ENCODE data around the gene HOXD4. TPM values are rescaled to one million over a fixed set of nuclear protein-coding genes. Genes with fewer than 3 reads are reported as not detected.

HOXD4 gene
- polyA plus RNA-seq, 1 donor from 2014 or later = not detected

DNA sequence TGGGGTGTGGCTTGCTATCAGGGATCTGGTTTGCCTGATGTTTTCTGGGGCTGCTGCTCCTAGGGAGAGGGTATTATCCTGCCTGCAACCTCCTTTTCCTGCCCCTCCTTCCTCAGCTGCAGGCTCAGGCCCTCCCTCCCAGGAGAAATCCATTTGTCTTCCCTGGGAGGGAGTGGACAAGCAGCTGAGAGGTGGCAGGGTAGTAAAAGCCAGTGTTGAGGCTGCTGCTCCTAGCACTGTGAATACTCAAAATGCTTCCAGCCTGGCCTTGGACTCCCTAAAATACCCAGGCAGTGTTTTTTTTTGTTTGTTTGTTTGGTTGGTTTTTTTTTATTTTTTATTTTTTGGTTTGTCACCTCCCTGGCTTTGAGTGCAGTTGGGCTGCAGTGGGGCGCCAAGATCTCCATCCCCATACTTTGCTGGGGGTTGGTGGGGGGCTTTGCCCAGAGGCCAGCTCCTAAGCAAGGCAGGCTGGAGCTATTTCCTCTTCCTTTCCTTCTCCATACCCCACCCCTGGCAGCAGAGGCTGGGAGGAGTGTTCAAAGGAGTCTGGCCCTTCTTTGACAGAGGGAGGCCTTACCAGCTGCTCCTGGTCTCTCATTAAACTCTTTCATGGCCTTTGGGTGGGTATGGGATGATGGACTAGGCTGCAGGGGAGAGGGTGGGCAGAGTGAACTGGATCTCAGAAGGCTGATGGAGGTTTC, 19.4 kb downstream of the HOXD4 start:
- Mint-ChIP-seq H3K36me3 (peaks cover 2% of the 10 kb centered on the region), H3K4me1 (peaks cover 2 to 7% (median 3%) of the 10 kb centered on the region in 3 donors), H3K27ac (no peak overlapping the region), H3K4me3 (no peak overlapping the region), H3K27me3 (peaks cover 63% of the 10 kb centered on the region), H3K9me3 (peaks cover 0 to 9% (median 2%) of the 10 kb centered on the region in 3 donors)

DNA sequence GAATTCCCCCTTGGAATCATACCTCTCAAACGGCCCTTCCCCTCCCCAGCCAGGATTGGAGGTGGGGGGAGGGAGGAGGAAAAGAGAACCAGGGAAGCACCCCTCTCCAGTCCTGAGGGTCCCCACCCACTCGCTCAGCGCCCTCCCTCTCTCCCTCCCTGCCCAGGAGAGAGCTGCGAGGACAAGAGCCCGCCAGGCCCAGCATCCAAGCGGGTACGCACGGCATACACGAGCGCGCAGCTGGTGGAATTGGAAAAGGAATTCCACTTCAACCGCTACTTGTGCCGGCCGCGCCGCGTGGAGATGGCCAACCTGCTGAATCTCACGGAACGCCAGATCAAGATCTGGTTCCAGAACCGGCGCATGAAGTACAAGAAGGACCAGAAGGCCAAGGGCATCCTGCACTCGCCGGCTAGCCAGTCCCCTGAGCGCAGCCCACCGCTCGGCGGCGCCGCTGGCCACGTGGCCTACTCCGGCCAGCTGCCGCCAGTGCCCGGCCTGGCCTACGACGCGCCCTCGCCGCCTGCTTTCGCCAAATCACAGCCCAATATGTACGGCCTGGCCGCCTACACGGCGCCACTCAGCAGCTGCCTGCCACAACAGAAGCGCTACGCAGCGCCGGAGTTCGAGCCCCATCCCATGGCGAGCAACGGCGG, 20.1 kb downstream of the HOXD4 start:
- H3K4me3 Mint-ChIP-seq = no peak overlapping the region
- H3K9me3 Mint-ChIP-seq = peaks cover 0 to 9% (median 2%) of the 10 kb centered on the region in 3 donors
- H3K4me1 Mint-ChIP-seq = peaks cover 2 to 7% (median 3%) of the 10 kb centered on the region in 3 donors
- H3K27ac Mint-ChIP-seq = peak overlapping the region in 1 of 3 donors; percentile 1
- peaks cover 64% of the 10 kb centered on the region for H3K27me3 Mint-ChIP-seq
- H3K36me3 Mint-ChIP-seq = peaks cover 2% of the 10 kb centered on the region

DNA sequence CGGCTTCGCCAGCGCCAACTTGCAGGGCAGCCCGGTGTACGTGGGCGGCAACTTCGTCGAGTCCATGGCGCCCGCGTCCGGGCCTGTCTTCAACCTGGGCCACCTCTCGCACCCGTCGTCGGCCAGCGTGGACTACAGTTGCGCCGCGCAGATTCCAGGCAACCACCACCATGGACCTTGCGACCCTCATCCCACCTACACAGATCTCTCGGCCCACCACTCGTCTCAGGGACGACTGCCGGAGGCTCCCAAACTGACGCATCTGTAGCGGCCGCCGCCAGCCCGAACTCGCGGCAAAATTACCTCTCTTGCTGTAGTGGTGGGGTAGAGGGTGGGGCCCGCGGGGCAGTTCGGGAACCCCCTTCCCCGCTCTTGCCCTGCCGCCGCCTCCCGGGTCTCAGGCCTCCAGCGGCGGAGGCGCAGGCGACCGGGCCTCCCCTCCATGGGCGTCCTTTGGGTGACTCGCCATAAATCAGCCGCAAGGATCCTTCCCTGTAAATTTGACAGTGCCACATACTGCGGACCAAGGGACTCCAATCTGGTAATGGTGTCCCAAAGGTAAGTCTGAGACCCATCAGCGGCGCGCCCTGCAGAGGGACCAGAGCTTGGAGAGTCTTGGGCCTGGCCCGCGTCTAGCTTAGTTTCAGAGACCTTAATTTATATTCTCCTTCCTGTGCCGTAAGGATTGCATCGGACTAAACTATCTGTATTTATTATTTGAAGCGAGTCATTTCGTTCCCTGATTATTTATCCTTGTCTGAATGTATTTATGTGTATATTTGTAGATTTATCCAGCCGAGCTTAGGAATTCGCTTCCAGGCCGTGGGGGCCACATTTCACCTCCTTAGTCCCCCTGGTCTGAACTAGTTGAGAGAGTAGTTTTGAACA, 20.9 kb downstream of the HOXD4 start:
- Mint-ChIP-seq H3K9me3 (peaks cover 0 to 9% (median 2%) of the 10 kb centered on the region in 3 donors), H3K27me3 (peaks cover 65% of the 10 kb centered on the region), H3K4me3 (peak overlapping the region in 1 of 4 donors; percentile 59), H3K4me1 (peaks cover 2 to 7% (median 3%) of the 10 kb centered on the region in 3 donors), H3K27ac (peak overlapping the region in 2 of 3 donors; percentile 1 to 59), H3K36me3 (peaks cover 2% of the 10 kb centered on the region)

DNA sequence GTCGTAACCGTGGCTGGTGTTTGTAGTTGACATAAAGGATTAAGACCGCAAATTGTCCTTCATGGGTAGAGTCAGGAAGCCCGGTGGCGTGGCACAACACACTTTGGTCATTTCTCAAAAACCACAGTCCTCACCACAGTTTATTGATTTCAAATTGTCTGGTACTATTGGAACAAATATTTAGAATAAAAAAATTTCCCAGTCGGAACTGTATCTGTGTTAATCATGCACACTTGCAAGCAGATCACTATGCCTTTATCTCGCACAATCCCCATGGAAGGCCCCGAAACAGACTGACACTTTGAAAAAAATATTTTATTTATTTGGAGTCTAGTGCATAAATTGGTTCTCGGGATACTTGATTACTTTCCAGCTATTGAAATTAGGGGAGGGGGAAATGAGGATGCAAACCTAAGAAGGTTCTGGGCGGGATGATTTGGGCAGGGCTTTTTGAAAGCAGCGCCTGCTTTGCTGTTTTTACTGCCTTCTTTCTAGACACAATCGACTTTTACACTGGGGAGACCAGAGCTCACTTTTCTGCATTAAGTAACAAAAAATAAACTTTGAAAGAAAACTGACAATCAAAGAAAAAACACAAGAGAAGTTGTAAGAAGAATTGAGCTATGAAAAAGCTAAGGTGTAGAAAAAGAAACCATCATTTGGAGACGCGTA, 21.7 kb downstream of the HOXD4 start:
- Mint-ChIP-seq H3K4me3 (peak overlapping the region in 2 of 4 donors; percentile 33 to 59), H3K4me1 (peaks cover 2 to 7% (median 3%) of the 10 kb centered on the region in 3 donors), H3K36me3 (peaks cover 2% of the 10 kb centered on the region), H3K9me3 (peaks cover 0 to 9% (median 0%) of the 10 kb centered on the region in 3 donors), H3K27me3 (peaks cover 72% of the 10 kb centered on the region), H3K27ac (peak overlapping the region in 1 of 3 donors; percentile 1)

DNA sequence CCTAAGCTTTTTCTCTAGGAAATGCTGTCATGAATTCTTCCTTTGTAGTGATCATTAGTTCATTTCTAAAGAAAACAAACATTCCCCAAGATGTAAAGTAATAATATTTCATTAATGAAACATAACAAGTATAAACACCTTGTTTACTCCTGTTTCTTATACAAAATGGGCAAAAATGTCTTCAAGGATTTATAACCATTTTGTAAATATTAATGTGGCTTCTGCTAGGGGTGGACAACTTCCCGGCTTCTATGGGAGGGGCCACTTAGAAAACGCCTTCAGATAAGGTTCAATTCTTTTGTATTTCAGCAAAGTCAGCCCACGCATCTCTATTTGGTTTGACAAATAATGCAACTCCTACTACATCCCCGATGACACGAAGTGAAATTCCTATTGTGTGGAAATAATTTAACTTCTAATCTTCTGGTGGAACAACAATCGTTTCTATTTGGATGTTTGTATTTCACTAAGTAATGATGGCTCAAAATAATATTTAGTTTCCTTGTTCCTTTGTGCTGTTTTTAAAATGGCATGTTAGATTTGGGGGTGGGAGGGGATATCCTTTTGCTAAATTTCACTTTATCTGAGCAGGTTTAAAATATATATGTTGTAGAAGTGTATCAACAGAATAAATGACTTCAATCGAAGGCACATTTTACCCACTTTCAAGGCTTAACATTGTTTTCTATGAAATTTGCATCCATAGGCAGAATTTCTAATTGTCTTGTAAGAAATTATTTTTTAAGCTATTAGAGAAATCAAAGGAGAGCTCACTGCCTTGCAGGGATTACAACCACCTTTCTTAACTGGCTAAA, 22.4 kb downstream of the HOXD4 start:
- Mint-ChIP-seq H3K4me1 (peaks cover 2 to 7% (median 5%) of the 10 kb centered on the region in 3 donors), H3K9me3 (peaks cover 0 to 9% (median 0%) of the 10 kb centered on the region in 3 donors), H3K27ac (peak overlapping the region in 1 of 3 donors; percentile 70), H3K27me3 (peaks cover 75% of the 10 kb centered on the region), H3K4me3 (peak overlapping the region in 2 of 4 donors; percentile 33 to 41), H3K36me3 (peaks cover 2% of the 10 kb centered on the region)

DNA sequence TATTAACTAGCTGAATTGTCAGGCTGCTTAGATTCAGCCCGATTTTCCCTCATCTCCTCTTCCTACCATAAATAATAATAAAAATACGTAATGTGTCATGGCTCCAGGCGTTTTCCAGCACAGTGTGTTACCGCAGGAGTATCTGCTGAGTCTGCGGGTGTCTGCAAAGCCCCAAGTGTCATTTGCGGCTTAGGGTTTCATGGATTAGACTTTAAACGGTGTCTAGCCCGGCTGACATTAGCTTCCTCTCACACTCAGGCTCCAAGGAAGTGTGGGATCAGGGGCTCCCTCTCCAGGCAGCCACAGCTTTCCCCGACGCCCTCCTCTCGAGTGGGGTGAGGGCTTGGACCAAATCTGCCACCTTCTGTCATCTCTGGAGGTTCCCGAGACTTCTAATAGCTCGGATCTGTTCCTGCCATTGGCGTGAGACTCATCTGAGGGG, 23.1 kb downstream of the HOXD4 start:
- Mint-ChIP-seq H3K27me3 (peaks cover 72% of the 10 kb centered on the region), H3K27ac (peak overlapping the region in 2 of 3 donors; percentile 39 to 70), H3K4me1 (peaks cover 2 to 7% (median 5%) of the 10 kb centered on the region in 3 donors), H3K36me3 (peaks cover 2% of the 10 kb centered on the region), H3K4me3 (peak overlapping the region in 1 of 4 donors; percentile 54), H3K9me3 (peaks cover 0 to 9% (median 0%) of the 10 kb centered on the region in 3 donors)

DNA sequence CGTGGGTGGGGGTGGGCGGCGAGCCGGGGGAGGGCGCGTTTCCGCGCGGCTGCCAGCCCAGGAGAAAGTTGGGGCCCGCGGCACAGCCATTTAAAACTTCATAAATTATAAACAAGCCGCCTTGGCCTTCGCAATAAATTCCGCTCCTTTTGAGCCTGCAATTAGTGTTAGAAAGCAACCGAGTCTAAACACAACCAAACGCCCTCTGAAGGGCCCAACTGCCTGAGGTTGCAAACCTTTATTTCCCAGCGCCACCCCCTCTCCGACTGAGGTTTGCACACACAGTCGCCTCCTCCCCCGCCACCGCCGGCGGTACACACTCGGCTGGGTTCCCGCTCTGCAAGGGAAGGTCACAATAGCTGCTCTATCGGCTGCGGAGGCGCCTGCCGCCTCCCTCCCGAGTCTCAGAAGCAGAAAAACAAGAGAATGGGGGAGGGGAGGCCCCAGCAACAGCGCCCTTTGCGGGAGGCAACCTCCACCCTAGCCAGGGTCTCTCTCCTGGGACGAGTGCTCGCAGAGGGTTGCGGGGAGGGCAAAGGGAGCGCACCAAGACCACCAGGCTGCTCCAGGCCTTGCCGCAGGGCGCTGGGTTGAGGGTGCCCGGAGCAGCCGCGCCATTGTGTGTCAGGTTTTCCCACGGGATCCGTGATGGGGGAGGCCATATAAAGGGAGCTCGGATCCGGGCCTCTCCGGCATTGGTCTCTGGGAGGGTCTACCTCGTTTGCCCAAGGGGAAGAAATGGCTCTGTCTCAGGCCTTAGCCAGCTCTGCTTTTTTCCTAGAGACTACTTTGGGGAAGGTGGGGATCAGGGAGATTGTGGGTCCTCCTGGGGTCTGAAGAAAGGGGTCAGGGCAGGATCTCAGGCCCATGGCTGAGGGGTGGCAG, 23.7 kb downstream of the HOXD4 start:
- peak overlapping the region in 2 of 4 donors; percentile 54 to 83 for H3K4me3 Mint-ChIP-seq
- peaks cover 72% of the 10 kb centered on the region for H3K27me3 Mint-ChIP-seq
- H3K4me1 Mint-ChIP-seq = peaks cover 2 to 7% (median 5%) of the 10 kb centered on the region in 3 donors
- peaks cover 2% of the 10 kb centered on the region for H3K36me3 Mint-ChIP-seq
- H3K27ac Mint-ChIP-seq = peak overlapping the region in 2 of 3 donors; percentile 1 to 76
- H3K9me3 Mint-ChIP-seq = peaks cover 0 to 9% (median 0%) of the 10 kb centered on the region in 3 donors

DNA sequence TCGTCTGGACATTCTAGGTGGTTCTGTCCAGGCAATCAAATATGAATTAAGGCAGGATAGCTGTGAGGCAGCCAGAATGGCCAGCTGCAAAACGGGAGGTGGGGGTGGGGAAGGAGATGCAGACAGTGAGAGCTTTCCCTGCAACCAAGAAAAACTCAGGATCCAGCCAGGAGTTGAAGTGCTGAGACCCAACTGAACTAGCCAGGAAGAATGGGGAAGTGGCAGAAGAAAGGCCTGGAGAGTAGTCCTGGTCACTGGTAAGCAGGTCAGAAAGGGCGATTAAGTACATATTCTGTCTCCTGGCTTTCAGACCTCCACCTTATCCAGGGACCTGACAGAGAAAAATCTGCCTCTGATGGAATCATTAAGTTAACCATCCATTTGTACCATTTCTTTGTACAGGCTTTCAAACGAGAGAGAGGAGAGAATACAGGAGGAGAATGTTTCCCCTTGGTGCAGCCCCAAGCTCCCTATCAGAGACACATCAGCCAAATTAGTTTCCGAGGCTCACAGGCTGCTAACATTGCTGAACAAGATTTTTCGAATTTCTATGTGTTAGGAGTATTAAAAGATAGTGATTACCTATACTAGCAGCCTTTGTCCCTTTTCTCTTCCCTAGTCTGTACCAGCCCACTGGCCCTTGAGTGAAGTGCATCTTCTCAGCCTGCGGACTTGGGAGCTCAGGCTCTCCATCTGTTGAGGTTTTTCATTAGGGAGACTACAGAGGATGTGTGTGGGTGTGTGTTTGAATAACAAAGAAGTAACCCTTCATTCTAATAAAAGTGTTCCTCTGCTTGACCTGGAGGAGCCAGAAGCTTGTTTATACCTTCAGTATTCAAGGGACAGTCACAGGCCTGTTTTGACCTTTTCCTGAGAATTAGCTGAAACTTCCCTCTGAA, 24.6 kb downstream of the HOXD4 start:
- Mint-ChIP-seq H3K27ac (peak overlapping the region in 2 of 3 donors; percentile 1 to 29), H3K36me3 (peaks cover 2% of the 10 kb centered on the region), H3K4me3 (no peak overlapping the region), H3K9me3 (peaks cover 0 to 9% (median 0%) of the 10 kb centered on the region in 3 donors), H3K27me3 (peaks cover 72% of the 10 kb centered on the region), H3K4me1 (peaks cover 2 to 7% (median 5%) of the 10 kb centered on the region in 3 donors)

DNA sequence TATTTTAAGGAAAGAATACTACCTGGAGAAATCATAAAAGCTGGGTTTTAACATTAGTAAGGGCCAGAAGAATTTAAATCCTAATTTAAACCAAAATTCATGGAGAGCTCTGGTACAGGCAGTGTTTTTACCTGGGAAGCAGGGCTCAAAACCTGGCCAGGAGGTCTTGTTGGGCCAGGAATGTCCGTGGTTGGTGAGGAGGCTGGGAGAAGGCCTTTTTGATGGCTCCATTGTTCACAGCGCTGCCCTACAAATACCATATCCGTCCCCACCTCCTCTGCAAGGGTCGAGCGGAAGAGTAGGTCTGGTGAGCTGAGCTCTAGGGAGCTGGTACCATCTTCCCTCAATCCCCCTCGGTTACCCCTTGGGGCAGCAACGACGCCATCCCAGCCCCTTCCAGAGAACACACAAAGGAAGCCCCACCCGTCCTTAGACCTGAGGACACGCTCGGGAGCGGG, 26.3 kb downstream of the HOXD4 start:
- H3K27me3 Mint-ChIP-seq = peaks cover 67% of the 10 kb centered on the region
- H3K4me1 Mint-ChIP-seq = peaks cover 2 to 7% (median 5%) of the 10 kb centered on the region in 3 donors
- H3K27ac Mint-ChIP-seq = no peak overlapping the region
- H3K4me3 Mint-ChIP-seq = peak overlapping the region in 2 of 4 donors; percentile 70 to 75
- peaks cover 2% of the 10 kb centered on the region for H3K36me3 Mint-ChIP-seq
- peaks cover 0 to 7% (median 0%) of the 10 kb centered on the region in 3 donors for H3K9me3 Mint-ChIP-seq

DNA sequence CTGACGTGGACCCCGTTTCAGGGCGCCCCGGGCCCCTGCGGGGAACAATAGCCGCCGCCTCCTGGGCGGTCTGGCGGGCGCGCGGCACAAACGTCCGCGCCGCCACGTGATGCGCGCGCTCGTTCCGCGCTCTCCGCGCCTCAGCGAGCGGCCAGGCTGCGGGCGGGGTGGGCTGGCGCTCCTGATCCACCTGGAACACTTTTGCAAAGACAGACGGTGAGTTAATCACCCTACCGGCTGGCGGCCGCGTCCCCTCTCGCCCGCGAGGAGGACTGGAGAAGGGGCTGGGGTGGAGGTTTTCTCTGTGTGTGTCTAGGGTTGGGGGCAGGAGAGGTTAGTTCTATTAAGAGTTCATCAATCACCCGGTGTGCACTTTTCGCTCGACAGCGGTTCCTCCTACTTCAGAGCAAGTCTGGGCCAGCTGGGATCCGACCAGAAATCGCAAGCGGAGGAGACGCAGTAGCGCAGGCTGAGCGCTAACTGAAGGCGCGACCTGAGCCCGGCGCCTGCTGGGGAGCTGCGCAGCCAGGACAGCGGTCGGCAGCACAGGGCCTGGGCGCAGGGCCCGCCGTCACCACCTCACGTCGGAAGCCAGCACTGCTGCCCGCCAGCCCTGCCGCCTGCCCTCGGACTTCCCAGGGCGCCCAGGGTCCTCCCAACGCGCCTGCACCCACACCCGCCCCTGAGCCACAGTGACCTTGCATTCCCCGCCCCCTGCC, 26.8 kb downstream of the HOXD4 start:
- Mint-ChIP-seq H3K27ac (no peak overlapping the region), H3K27me3 (peaks cover 65% of the 10 kb centered on the region), H3K9me3 (peaks cover 0 to 3% (median 0%) of the 10 kb centered on the region in 3 donors), H3K4me3 (peak overlapping the region in 3 of 4 donors; percentile 55 to 70 (median 59)), H3K4me1 (peaks cover 1 to 6% (median 5%) of the 10 kb centered on the region in 3 donors), H3K36me3 (peaks cover 2% of the 10 kb centered on the region)

DNA sequence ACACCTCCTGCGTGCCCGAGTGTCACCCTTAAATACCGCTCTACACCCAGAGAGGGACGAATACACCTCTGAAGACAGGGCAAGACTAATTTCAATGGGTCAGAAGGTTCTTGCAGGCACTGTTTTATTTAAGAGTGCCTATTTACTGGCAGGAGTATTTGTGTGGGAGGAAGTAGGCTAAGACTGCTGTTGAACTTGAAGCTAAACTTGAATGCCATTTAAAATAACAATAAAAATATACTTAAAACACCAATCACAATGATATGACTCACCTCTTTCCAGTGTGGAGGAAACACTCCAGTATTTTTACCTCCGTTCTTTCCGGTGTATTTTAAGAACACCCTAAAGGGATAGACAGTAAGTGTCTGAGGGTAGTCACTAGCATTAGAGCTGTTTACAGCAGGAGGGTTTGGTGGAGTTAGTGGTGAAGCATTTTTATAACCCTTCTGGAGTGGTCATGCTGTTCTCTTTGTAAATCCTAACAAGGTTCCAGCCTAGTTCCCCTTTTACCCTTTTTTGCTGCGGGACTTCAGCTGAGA, 27.5 kb downstream of the HOXD4 start:
- Mint-ChIP-seq H3K9me3 (peaks cover 0 to 1% (median 0%) of the 10 kb centered on the region in 3 donors), H3K27ac (peak overlapping the region in 1 of 3 donors; percentile 52), H3K36me3 (no peaks in the 10 kb centered on the region), H3K4me1 (peaks cover 0 to 5% (median 4%) of the 10 kb centered on the region in 3 donors), H3K4me3 (peak overlapping the region in 3 of 4 donors; percentile 25 to 47 (median 28)), H3K27me3 (peaks cover 58% of the 10 kb centered on the region)

Measured in IgD-negative memory B cell (primary cell).